Measurements from ENCODE around the gene FGD2.

FGD2 gene

GRCh38 chr6:37007340-37008043 lies 2.0 kb downstream of the FGD2 start (continued):
- TF ChIP-seq KLF7 (tag by site-specific recombination; IDR thresholded peaks at IDR 0.05; ENCODE audit: borderline replicate concordance), result no peak
- TF ChIP-seq ZNF221 (tag by site-specific recombination; IDR thresholded peaks at IDR 0.05; ENCODE audit: borderline replicate concordance), result no peak
- TF ChIP-seq ATF2 (tag by site-specific recombination; IDR thresholded peaks at IDR 0.05; ENCODE audit: low read depth), result no peak
- no peak for TF ChIP-seq ZNF280C (tag by site-specific recombination; IDR thresholded peaks at IDR 0.05)
- TF ChIP-seq KLF1 (tag by site-specific recombination; IDR thresholded peaks at IDR 0.05), result peak; percentile 74
- no peak for TF ChIP-seq ZNF785 (tag by site-specific recombination; IDR thresholded peaks at IDR 0.05)
- TF ChIP-seq, protein P1, sequence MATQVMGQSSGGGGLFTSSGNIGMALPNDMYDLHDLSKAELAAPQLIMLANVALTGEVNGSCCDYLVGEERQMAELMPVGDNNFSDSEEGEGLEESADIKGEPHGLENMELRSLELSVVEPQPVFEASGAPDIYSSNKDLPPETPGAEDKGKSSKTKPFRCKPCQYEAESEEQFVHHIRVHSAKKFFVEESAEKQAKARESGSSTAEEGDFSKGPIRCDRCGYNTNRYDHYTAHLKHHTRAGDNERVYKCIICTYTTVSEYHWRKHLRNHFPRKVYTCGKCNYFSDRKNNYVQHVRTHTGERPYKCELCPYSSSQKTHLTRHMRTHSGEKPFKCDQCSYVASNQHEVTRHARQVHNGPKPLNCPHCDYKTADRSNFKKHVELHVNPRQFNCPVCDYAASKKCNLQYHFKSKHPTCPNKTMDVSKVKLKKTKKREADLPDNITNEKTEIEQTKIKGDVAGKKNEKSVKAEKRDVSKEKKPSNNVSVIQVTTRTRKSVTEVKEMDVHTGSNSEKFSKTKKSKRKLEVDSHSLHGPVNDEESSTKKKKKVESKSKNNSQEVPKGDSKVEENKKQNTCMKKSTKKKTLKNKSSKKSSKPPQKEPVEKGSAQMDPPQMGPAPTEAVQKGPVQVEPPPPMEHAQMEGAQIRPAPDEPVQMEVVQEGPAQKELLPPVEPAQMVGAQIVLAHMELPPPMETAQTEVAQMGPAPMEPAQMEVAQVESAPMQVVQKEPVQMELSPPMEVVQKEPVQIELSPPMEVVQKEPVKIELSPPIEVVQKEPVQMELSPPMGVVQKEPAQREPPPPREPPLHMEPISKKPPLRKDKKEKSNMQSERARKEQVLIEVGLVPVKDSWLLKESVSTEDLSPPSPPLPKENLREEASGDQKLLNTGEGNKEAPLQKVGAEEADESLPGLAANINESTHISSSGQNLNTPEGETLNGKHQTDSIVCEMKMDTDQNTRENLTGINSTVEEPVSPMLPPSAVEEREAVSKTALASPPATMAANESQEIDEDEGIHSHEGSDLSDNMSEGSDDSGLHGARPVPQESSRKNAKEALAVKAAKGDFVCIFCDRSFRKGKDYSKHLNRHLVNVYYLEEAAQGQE (tag by site-specific recombination; IDR thresholded peaks at IDR 0.05), result peak; percentile 93

DNA sequence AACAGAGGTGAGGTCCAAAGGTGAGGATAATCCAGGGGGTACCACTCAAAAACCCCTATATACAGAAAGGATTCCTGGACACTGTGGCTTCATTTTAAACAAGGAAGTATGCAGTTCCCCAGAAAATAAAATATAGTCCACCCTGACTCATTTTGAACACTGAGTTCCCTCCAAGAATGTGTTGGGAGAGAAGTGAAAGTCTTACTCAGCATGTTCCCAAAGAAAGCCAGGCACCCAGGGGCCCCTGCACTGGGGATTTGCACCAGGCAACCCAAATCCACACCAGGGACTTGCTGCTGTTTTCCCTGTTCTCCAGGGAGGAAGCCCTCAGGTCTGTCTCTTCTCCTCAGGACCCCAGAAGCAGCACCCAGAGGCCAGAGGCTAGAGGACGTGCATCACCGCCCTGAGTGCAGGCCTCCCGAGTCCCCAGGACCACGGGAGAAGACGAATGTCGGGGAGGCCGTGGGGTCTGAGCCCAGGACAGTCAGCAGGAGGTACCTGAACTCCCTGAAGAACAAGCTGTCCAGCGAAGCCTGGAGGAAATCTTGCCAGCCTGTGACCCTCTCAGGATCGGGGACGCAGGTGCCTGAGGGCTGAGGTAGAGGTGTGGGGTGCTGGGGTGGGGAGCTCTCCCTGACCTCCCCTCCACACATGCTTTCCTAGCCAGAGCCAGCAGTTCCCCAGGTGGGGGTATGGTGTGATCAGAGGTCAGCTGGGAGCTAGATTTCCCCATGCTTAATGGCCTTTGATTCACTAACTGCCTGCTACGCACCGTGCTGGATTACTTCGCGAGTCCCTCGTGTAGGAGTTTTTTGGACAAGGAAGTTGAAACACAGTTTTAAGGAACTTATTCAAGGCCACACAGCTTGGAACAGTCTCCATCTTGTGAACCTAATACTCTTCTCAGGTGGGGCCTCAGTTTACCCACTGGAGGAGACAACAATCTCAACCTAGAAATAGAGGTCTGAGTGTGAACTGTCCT lies 3.3 kb downstream of the FGD2 start:
- no peaks in the 10 kb centered on the region for H3K4me1 ChIP-seq (ENCODE audit: control insufficient read depth, insufficient read depth, low read length)
- ChIA-PET CTCF (interaction anchor here (0.6 to 2.8 kb wide), 3 partner anchors 10 to 69 kb away, joined by 3 to 21 read pairs (median 5); no protein-coding TSS in a partner anchor), POLR2A (no interaction called here)
- H3K36me3 ChIP-seq (ENCODE audit: control insufficient read depth in 2 of 2, insufficient read depth in 1 of 2, low read length in 2 of 2), result no peaks in the 10 kb centered on the region
- H3K27ac ChIP-seq (ENCODE audit: extremely low read depth, low read depth, low read length), result no peak overlapping the region
- H3K4me3 ChIP-seq (ENCODE audit: low read depth, low read length), result no peak overlapping the region
- no peaks in the 10 kb centered on the region for H3K9me3 ChIP-seq (ENCODE audit: control insufficient read depth, insufficient read depth, low read depth, low read length)
- TF ChIP-seq ZNF837 (tag by site-specific recombination; IDR thresholded peaks at IDR 0.05), result no peak
- TF ChIP-seq, protein P1 (tag by site-specific recombination; IDR thresholded peaks at IDR 0.05), result no peak
- TF ChIP-seq ZBTB10 (tag by site-specific recombination; IDR thresholded peaks at IDR 0.05), result no peak
- TF ChIP-seq KLF10 (tag by site-specific recombination; IDR thresholded peaks at IDR 0.05), result no peak
- no peak for TF ChIP-seq ZNF169 (tag by site-specific recombination; IDR thresholded peaks at IDR 0.05)
- TF ChIP-seq GLI2 (tag by site-specific recombination; IDR thresholded peaks at IDR 0.05; ENCODE audit: borderline replicate concordance, low read depth), result no peak
- TF ChIP-seq, protein P2, sequence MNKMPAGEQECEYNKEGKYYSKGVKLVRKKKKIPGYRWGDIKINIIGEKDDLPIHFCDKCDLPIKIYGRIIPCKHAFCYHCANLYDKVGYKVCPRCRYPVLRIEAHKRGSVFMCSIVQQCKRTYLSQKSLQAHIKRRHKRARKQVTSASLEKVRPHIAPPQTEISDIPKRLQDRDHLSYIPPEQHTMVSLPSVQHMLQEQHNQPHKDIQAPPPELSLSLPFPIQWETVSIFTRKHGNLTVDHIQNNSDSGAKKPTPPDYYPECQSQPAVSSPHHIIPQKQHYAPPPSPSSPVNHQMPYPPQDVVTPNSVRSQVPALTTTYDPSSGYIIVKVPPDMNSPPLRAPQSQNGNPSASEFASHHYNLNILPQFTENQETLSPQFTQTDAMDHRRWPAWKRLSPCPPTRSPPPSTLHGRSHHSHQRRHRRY (tag by site-specific recombination; IDR thresholded peaks at IDR 0.05), result no peak
- no peak for TF ChIP-seq ZNF600 (tag by site-specific recombination; IDR thresholded peaks at IDR 0.05)
- TF ChIP-seq ZNF184 (tag by site-specific recombination; IDR thresholded peaks at IDR 0.05), result no peak
- no peak for TF ChIP-seq ZNF785 (tag by site-specific recombination; IDR thresholded peaks at IDR 0.05)
- no peak for TF ChIP-seq GLI4 (tag by site-specific recombination; IDR thresholded peaks at IDR 0.05)
- no peak for TF ChIP-seq SP7 (tag by site-specific recombination; IDR thresholded peaks at IDR 0.05)
- TF ChIP-seq ZNF175 (tag by site-specific recombination; IDR thresholded peaks at IDR 0.05), result no peak

Measured in HEK293 (cell line).